Endothelial cell (in vitro differentiated cells): ENCODE results near the gene FAM72D. TPM values are rescaled to one million over a fixed set of nuclear protein-coding genes. Genes with fewer than 3 reads are reported as not detected.
"Not testable (repeated sequence)": the region's sequence is repeated elsewhere in the genome, so short reads cannot be mapped to it uniquely, and the experiment has no call there.

Experiments used
- DNase-seq: peaks from one replicate; pipeline ENCODE4 v3.0.0; 2021; ENCODE audit warnings: low spot score
- H3K27ac Mint-ChIP-seq: one replicate; pipeline ENCODE4 v1.8.0; 2021; ENCODE audit warnings: mixed read lengths, inconsistent platforms; ENCODE audit not compliant: unreplicated experiment
- H3K27me3 Mint-ChIP-seq: one replicate; pipeline ENCODE4 v1.8.0; 2021; ENCODE audit warnings: mild to moderate bottlenecking, moderate library complexity, mixed read lengths, inconsistent platforms; ENCODE audit not compliant: unreplicated experiment
- H3K36me3 Mint-ChIP-seq: one replicate; pipeline ENCODE4 v1.8.0; 2021; ENCODE audit warnings: mild to moderate bottlenecking, low read depth, mixed read lengths, inconsistent platforms; ENCODE audit not compliant: unreplicated experiment
- H3K4me1 Mint-ChIP-seq: one replicate; pipeline ENCODE4 v1.8.0; 2021; ENCODE audit warnings: mild to moderate bottlenecking, mixed read lengths, inconsistent platforms; ENCODE audit not compliant: unreplicated experiment
- H3K4me3 Mint-ChIP-seq: one replicate; pipeline ENCODE4 v1.8.0; 2021; ENCODE audit warnings: mild to moderate bottlenecking, mixed read lengths, inconsistent platforms; ENCODE audit not compliant: unreplicated experiment
- H3K9me3 Mint-ChIP-seq: one replicate; pipeline ENCODE4 v1.8.0; 2021; ENCODE audit warnings: mixed read lengths, inconsistent platforms; ENCODE audit not compliant: unreplicated experiment
- total RNA-seq: library from RNA; stranded (reverse); fragmentation: NEBNext Ultra II Directional; extraction: Animal tissue kit (Norgen Biotek cat#: 25700); gene quantifications from one replicate; pipeline ENCODE4 v1.2.1, GENCODE V29; 2021; ENCODE audit not compliant: unreplicated experiment

Gene FAM72D
- total RNA-seq, 1 donor from 2014 or later: 3.0 TPM

DNA sequence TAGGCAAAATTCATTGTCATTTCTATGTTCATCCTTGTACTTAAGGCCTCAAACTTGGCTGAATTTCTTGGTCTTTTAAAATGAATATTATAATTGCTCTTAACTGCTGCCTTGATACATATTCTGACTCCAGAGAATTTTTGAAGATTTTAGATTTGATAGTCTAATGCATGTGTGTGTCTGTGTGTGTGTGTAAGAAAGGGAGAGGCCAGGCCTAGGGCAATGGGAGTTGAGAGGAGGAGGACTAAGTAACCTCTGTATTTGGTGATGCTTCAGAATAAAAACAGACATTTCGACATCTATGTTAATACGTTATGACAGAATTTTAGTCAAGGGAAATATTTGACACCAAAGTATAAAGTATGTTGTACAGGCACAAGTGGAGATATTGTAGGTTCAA, 7.5 kb downstream of the FAM72D start:
- H3K36me3 Mint-ChIP-seq, DNase-seq, H3K9me3 Mint-ChIP-seq, H3K4me3 Mint-ChIP-seq, H3K4me1 Mint-ChIP-seq, H3K27ac Mint-ChIP-seq, H3K27me3 Mint-ChIP-seq: not testable (repeated sequence)

DNA sequence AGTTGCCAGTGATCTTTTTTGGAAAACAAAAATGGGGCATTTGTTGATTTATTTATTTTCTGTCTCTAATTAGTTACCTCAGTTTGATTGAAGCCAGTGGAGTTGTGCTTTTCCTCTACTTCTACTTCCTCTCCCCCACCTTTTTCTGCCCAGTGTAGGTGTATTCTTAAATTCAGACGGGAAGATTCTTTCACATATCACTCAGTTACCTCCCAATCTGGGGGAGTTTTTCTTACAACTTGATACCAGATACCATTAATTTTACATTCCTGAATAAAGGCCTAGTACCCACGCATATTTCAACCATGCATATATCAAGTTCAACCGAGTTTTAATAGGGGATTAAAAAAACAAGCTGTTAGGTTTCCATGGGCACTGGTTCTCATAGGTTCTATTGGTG, 15.9 kb downstream of the FAM72D start:
- H3K27me3 Mint-ChIP-seq, H3K4me3 Mint-ChIP-seq, H3K4me1 Mint-ChIP-seq, H3K9me3 Mint-ChIP-seq, H3K27ac Mint-ChIP-seq, DNase-seq, H3K36me3 Mint-ChIP-seq: not testable (repeated sequence)

DNA sequence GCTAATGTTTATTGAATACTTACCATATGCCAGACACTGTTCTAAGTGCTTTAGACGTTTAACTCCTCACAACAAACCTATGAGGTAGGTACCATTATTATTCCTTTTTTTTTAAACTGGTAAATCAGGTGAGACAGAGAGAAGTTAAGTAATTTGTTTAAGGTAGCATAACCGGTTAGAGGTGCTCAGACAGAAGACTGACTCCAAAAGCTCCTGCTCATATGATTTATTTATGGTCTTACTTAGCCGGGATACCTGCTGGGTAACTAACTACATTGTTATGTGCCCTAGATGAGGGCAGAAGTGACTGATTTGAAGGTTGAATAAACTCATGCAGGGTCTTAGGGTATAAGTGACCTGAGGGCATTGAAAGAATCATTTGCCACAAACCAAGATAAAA, 16.9 kb downstream of the FAM72D start:
- DNase-seq, H3K4me1 Mint-ChIP-seq, H3K36me3 Mint-ChIP-seq, H3K4me3 Mint-ChIP-seq, H3K27me3 Mint-ChIP-seq, H3K9me3 Mint-ChIP-seq, H3K27ac Mint-ChIP-seq: not testable (repeated sequence)

DNA sequence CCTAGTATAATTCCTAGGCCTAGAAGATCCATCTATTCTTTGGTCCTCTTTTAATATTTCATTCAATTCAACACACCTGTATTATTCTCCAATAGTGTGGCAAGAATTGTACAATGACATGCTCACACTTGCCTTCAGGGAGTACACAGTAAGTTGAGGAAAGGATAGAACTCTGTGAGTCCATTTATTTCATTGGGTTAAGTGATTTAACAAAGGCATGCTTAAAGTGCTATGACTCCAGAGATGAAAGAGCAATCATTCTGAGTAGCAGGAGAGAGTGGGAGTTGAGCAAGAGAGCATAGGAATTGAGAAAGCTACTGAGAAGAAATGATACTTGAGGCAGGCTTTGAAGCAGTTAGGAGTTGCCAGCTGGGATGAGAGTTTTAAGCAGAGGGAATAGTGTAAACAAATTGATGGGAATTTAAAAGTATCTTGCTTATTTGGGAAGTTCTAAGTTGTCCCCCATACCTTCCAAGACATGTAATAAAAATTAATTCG, 18.8 kb downstream of the FAM72D start:
- not testable (repeated sequence) for H3K9me3 Mint-ChIP-seq, H3K4me3 Mint-ChIP-seq, DNase-seq, H3K36me3 Mint-ChIP-seq, H3K27me3 Mint-ChIP-seq, H3K4me1 Mint-ChIP-seq, H3K27ac Mint-ChIP-seq

DNA sequence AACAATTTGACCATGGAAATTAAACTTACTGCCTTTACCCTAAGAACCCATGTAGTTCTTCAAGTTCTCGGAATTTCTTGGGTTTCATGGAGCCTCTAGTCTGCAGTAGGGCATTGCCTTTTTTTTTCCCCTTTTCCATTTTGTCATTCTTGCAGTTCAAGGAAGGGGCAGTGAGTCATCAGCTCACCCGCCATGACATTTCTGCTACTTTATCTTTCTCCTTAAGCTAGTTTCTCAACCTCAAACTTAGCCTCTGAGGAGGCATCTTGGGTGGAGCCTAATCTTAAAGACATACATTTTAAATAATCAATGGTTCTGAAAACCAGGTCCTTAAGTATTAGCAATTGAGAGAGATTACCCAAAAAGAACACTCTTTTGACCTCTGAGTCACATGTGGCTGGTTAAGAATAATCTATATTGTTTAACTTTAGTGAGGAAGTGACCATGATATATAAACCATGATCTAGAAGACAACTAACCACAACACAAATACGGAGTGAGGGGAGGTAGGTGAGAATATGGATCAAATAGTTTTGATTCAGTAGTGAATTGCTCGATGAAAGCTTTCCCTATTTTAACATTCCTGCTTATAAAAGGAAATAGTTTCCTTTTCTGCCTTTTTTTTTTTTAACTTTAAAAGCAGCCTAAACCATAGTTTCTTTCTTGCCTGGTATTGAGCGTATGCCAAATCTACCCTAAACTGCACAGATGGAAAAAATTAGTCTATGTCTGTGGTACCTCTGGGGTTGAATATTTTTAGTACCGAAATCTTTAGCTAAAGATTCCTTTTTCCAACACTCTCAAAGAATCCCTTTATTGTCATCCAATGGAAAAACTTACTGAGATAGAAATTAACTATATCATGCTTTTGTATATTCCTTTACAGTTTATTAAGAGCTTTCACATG, 20.1 kb downstream of the FAM72D start:
- H3K4me3 Mint-ChIP-seq, DNase-seq, H3K36me3 Mint-ChIP-seq, H3K4me1 Mint-ChIP-seq, H3K27ac Mint-ChIP-seq, H3K27me3 Mint-ChIP-seq, H3K9me3 Mint-ChIP-seq: not testable (repeated sequence)

DNA sequence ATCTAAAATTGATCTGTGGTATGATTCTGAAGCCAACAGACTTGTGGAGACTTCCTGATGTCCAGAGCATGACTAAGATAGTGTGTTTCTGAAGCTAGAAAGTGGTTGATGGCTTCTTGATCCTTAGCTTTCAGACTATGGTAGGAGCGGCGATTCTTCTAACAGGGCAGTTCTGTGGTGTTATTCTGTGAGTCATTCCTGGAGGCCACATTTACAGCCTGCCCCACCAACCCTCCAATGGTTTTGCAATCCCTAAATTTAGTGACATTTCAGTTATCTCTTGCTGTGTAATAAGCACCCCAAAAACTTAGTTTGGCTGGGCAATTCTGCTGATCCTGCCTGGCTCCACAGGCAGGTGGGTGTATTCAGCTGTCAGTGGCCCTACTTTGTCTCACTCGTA, 24.1 kb downstream of the FAM72D start:
- not testable (repeated sequence) for H3K4me3 Mint-ChIP-seq

DNA sequence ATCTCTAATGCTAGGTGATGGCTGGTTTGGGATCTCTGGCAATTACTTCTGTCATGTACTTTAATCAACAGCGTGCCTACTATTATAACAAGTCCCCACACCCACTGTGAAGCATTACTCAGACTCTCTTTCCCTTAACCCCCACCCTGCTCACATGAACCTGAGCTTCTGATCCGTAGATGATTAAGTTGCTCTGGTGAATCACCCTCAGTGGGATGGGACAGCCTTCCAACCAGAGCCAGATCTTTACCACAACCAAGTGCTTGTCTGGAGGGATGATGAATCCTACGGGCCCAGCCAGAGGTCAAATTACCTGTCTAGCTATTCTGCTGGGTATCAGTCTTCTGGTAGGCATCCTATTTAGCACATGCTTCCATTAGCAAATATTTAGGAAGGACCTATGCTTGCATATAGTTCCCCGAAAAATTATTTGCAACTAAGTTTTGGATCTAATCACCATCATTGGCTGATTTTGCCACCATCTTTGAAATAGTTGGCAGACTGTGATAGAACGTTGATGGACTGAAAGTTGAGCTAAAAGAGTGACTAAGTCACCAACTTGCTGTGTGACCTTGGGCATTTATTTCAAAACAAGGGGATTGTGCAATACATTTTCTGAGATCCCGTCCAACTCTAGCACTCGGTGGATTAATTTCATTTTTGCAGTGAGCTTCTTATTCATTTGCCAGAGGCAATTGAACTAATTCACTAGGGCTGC, 26.7 kb downstream of the FAM72D start:
- not testable (repeated sequence) for H3K36me3 Mint-ChIP-seq, H3K4me1 Mint-ChIP-seq, H3K9me3 Mint-ChIP-seq, DNase-seq, H3K27me3 Mint-ChIP-seq, H3K4me3 Mint-ChIP-seq, H3K27ac Mint-ChIP-seq

More for the DNA sequence above, 24.1 kb downstream of the FAM72D start:
- not testable (repeated sequence) for H3K9me3 Mint-ChIP-seq, H3K36me3 Mint-ChIP-seq, H3K4me1 Mint-ChIP-seq, H3K27me3 Mint-ChIP-seq, DNase-seq, H3K27ac Mint-ChIP-seq

DNA sequence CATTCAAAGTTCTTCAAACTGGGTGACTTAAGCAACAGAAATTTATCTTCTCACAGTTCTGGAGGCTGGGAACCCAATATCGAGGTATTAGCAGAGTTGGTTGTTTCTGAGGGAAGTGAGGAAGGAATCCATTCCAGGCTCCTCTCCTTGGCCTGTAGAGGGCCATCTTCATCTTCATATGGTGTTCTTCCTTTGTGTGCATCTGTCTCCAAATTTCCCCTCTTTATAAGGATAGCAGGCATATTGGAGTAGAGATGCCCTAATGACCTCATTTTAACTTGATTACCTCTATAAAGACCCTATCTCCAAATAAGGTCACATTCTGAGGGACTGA, 27.3 kb downstream of the FAM72D start:
- not testable (repeated sequence) for DNase-seq, H3K27ac Mint-ChIP-seq, H3K4me1 Mint-ChIP-seq, H3K4me3 Mint-ChIP-seq, H3K36me3 Mint-ChIP-seq, H3K27me3 Mint-ChIP-seq, H3K9me3 Mint-ChIP-seq

DNA sequence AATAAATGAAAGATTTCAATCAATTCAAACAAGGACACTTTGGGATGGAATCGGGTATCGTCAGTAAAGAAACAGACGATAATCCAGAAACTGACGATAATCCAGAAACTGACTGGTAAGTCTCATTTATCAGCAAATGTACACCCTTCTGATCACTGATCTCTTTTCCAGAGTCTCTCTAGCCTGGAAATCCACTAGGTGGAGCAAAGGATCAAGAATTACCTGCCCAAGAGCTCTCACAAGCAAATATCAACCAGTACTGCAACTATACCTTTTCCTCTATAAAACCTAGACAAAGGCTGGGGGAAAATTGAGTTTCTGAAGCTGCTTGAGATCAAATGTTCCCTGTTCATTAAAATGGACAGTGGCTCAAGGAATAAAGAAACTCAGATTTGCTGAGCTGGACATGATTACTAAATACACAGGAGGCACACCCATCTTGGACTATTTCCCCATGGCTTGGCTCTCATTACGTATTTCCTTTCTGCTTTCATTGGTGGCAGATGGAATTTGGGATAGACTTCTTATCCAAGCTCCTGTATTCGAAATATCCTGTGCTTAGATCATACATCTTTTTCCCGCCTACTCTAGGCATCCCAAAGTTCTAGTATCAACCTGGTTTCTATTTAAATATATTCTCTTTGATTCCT, 28.3 kb downstream of the FAM72D start:
- not testable (repeated sequence) for H3K4me1 Mint-ChIP-seq, H3K9me3 Mint-ChIP-seq, H3K27me3 Mint-ChIP-seq, H3K36me3 Mint-ChIP-seq, H3K27ac Mint-ChIP-seq, H3K4me3 Mint-ChIP-seq, DNase-seq

DNA sequence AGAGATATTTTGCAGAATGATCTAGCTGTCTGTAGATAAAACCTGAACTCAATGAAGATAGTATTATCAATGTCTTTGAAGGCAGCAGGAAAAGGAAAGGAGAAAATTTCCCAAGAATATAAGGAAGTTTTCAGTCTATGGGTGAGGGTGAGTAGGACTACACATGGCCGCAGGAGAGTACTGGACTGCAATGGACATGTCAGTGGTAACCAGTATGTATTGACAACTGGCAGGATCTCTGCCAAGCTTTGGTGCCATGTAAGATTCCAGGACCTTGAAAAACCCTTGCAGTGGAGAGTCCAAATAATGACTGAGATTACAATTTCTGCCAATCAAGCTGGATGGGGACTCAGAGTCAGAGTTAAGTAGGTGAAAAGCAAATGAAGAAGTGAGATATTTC, 29.3 kb downstream of the FAM72D start:
- H3K4me3 Mint-ChIP-seq, H3K27me3 Mint-ChIP-seq, H3K4me1 Mint-ChIP-seq, DNase-seq, H3K9me3 Mint-ChIP-seq, H3K27ac Mint-ChIP-seq, H3K36me3 Mint-ChIP-seq: not testable (repeated sequence)

DNA sequence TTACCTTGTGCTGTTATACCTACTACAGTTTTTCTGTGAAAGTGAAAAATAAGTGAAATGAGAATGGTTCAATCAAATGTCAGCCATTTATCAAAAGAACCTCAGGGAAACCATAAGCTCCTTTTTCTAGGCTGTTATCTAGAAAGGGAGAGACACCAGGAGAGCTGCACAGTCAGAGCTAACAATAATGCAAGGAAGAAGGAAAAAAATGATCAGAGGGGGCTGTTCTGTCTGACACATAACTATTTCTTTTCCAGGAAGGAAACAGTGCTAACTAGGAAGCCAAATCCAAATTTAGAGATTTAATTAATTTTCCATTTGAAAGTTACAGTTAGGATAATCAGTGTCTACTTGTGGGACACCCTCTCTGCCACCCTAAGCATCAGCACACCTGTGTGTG, 31.4 kb downstream of the FAM72D start:
- H3K27me3 Mint-ChIP-seq, H3K27ac Mint-ChIP-seq, DNase-seq, H3K4me3 Mint-ChIP-seq, H3K9me3 Mint-ChIP-seq, H3K36me3 Mint-ChIP-seq, H3K4me1 Mint-ChIP-seq: not testable (repeated sequence)
